GM21526 (cell line): Measurements from ENCODE around the gene EIF3I.

Source experiments
- ATAC-seq: cut with Tn5 transposase; IDR thresholded peaks from one replicate; pipeline ENCODE4 v1.9.1; 2021; ENCODE audit warnings: moderate library complexity; ENCODE audit not compliant: unreplicated experiment, low FRiP score

EIF3I gene

GRCh38 chr1:32228771-32229170, 6.6 kb downstream of the EIF3I start:
- ATAC-seq, result no peak

DNA sequence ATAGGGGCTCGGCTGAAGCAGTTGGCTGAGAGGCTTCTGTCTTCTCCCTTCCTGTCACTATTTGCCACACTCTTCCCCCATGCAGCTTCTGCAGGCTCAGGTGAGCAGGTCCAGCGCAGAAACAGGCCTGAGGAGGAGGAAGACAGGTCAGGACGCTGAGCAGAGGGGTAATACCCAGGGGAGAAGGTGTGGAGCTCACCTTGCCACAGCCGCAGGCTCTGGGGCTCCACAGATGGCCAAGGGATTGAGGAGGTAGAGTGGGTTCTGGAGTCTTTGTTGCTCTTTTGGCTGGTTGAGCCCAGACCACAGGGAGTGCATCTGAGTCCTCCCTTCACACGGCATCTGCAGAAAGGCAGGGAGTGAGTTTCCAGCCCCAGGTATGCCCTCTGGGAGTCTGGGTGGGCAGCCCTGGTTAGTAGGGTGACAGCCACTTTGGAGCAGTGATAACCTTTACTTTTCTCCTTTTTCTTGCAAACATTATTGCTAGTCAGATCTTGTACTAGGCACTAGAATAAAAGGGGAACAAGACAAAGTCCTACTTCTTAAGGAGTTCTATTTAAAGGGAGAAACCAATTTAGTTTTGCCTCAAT, 9.7 kb downstream of the EIF3I start:
- ATAC-seq, result no peak

- ATAC-seq, result no peak
These were observed 10.5 kb downstream of the EIF3I start for GRCh38 chr1:32232558-32233304.

DNA sequence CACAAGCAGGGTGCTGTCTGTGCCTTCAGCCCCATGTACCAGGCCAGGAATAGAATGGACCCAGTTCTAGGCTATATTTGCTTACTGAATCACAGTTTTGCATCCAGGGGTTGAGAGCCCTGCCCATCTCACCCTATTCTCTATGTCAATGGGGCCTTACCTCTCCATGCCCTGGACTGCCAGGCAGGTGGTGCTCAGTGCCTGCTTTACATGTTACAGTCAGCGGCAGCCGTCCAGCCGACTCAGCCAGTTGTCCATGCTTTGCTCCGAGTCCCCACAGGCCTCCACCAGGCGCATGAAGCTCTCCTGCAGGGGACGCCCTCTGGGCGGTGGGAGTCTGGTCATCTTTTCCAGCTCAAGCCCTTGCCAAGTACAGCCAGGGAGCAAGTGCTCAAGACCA, 12.6 kb downstream of the EIF3I start:
- no peak for ATAC-seq

- no peak for ATAC-seq
These were observed 17.1 kb downstream of the EIF3I start for GRCh38 chr1:32239337-32239736.

- ATAC-seq, result no peak
These were observed 17.6 kb downstream of the EIF3I start for GRCh38 chr1:32239790-32240139.

GRCh38 chr1:32240140-32240951, 18.1 kb downstream of the EIF3I start:
- ATAC-seq, result no peak

- ATAC-seq, result no peak
These were observed 19.0 kb downstream of the EIF3I start for GRCh38 chr1:32241001-32241763.

DNA sequence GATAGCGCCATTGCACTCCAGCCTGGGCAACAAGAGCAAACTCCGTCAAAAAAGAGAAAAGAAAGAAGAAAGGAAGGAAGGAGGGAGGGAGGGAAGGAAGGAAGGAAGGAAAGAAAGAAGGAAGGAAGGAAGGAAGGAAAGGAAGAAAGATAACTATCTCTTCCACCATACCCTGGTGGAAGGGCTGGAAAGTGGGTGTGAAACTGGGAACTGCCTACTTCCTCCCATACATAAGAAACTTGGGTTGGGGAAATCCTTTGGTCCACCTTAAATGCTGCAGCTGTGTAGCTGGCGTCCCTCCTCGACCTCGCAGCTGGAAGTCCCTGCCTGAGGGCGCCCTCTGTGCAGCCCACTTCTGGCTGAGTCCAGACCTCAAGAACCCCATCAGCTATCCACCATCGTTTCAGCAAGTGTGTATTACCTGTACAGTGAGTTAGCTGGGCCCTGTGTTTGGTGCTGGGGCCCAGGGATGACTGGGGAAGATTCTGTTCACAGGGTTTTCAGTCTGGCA, 20.2 kb downstream of the EIF3I start:
- no peak for ATAC-seq

DNA sequence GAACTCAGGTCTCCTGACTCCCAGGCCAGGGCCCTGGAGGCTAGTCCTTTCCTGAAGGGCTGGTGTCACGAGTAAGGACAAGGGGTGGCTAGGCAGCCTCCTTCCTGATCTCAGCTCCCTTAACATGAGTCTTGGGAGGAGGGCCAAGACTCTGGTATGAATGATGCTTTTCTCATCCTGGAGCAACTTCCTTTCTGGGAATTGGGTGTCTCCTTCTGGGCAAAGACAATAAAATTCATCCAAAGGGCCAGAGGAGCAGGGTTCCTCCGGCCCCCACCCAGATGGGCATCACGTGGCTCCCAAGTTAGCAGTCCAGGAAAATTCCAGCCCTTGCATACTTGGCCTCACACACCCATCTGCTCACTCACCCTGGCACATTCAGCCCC, 24.7 kb downstream of the EIF3I start, which contains the start of gene FAM167B:
Gene FAM167B, plus strand, starts transcription at position 335 of the 386 bp plus-strand sequence. CDS start 200 bp downstream, outside the sequence.
- no peak for ATAC-seq

- ATAC-seq, result no peak
These were observed 25.2 kb downstream of the EIF3I start for GRCh38 chr1:32247452-32247851.

DNA sequence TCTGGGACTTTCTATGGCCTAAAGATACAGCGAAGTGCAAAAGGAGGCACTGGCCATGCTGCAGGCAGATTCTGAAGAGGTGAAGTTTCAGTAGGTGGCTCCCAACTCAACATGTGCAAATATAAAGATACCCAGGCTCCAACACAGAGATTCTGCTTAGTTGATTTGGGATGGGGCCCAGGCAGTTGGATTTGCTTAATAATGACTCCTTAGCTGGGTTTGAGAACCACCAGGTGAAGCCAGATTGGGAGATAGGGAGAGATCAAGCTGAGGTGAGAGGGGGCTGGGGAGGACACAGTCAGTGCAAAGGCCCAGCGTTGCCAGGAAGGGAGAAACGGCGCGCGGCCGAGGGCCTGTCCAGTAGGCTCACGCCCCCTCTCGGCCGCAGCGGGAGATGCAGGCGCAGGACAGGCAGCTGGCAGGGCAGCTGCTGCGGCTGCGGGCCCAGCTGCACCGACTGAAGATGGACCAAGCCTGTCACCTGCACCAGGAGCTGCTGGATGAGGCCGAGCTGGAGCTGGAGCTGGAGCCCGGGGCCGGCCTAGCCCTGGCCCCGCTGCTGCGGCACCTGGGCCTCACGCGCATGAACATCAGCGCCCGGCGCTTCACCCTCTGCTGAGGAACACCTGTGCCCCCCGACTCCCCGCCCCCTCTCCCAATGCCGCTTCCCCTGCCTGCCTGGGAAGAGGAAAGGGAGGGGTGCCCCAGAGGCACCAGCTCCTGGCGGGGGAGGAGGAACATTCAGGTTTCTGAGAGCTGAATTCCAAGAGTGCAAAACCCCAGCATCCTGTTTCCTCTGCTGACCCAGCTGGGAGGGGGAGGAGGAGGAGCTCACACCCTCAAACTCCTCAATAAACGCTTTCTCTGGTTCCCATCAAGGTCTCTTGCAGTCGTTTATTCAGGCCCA, 26.0 kb downstream of the EIF3I start:
- no peak for ATAC-seq

- ATAC-seq, result peak; percentile 39
These were observed 27.8 kb downstream of the EIF3I start for GRCh38 chr1:32249831-32250525.

- ATAC-seq, result no peak
These were observed 28.9 kb downstream of the EIF3I start, which contains the start of gene LCK for GRCh38 chr1:32250893-32251716. LCK (plus strand) TSS chr1:32251265; CDS start chr1:32274330, 23,065 bp downstream.

DNA sequence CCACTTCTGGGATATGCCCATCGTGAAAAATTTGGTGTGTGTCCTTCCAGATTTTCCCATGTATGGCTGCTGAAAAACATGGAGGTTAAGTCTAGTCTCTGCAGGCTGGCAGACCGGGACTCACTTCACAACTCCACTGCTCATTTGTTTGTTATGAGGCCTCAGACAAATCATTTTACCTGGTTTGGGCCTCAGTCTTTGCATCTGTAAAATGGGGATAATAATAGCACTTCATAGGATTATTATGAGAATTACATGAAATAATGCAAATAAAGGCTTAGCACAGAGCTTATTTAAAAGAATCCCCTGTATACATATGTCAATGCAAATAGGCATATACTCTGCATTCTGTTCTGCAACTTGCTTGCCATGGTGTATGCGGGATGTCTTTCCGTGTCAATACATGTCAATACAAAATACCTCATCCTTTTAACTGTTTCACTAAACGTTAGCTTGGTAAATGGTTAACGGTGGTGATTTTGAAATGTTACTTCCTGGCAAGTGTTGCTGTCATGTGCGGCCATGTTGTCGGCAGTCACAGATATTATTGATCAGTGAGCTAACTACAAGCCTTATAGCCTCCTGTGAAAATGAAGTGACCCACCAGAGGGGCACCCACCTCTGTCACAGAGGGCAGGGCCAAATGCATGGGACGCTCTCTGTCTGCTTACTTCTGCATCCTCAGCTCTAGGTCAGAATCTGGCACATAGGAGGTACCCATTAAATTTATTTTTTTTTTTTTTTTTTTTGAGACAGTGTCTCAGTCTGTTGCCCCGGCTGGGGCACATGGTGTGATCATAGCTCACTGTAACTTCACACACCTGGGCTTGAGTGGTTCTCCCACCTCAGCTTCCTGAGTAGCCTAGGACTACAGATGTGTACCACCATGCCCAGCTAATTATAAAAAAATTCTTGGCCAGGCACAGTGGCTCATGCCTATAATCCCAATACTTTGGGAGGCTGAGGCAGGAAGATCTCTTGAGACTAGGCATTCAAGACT, 33.2 kb downstream of the EIF3I start:
- no peak for ATAC-seq

DNA sequence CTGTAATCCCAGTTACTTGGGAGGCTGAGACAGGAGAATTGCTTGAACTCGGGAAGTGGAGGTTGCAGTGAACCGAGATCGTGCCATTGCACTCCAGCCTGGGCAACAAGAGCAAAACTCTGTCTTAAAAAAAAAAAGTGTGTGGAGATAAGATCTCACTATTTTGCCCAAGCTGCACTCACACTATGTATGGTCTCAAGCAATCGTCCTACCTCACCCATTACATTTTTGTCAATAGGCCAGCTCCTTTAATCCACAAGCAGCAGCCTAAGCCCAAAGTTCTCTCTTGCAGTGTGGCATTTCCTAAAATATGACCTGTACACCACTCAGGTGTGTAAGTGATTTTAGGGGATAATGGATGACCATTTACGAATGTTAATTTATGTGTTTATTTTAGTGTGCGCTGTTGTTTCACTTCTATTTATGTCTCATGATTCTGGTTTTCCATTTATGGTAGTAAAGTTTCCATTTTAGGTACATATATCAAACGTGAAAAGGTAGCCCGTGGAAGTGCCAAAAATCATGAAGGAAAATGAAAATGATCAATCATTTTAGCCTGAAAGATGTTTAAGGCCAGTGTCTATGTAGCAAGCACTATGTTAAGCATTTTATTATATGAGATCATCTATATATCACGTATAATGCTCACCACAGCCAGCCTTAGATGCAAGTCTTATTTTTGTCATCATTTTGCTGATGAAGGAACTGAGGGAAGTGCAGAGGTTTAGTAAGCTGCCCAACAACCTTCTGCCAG, 34.4 kb downstream of the EIF3I start:
- ATAC-seq, result no peak
